MM.1S (cell line): ENCODE results near the gene MBD5.

Experiments used
- DNase-seq: peaks from one replicate; pipeline ENCODE4 v3.0.0-alpha.2; 2015
- H2AFZ ChIP-seq: fragments of 300-600 bp; sonication (generic); 2 replicates; pipeline ENCODE4 v1.6.0; 2016; ENCODE audit warnings: antibody characterized with exemption, low read length
- H3F3A ChIP-seq: fragments of 300-600 bp; sonication (generic); 2 replicates; pipeline ENCODE4 v1.6.1; 2016; ENCODE audit warnings: mild to moderate bottlenecking, antibody characterized with exemption, low read length, moderate library complexity, mixed read lengths; ENCODE audit not compliant: insufficient read depth
- H3K27ac ChIP-seq: fragments of 300-600 bp; sonication (generic); 2 replicates; pipeline ENCODE4 v1.5.1; 2016; ENCODE audit warnings: mild to moderate bottlenecking, low read length
- H3K27me3 ChIP-seq: fragments of 300-600 bp; sonication (generic); replicated peaks from 2 replicates; pipeline ENCODE4 v1.6.0; 2016; ENCODE audit warnings: low read length; ENCODE audit not compliant: insufficient read depth
- H3K36me3 ChIP-seq: fragments of 300-600 bp; sonication (generic); replicated peaks from 2 replicates; pipeline ENCODE4 v1.6.1; 2016; ENCODE audit warnings: mild to moderate bottlenecking, low read length, mixed read lengths; ENCODE audit not compliant: insufficient read depth
- H3K4me1 ChIP-seq: fragments of 300-600 bp; sonication (generic); 2 replicates; pipeline ENCODE4 v1.6.1; 2016; ENCODE audit warnings: low read length, mixed read lengths
- H3K4me2 ChIP-seq: fragments of 300-600 bp; sonication (generic); 2 replicates; pipeline ENCODE4 v1.6.0; 2016; ENCODE audit warnings: low read depth, low read length
- H3K4me3 ChIP-seq: fragments of 300-600 bp; sonication (generic); 2 replicates; pipeline ENCODE4 v1.5.1; 2016; ENCODE audit warnings: low read length, mixed read lengths
- H3K79me2 ChIP-seq: fragments of 300-600 bp; sonication (generic); 2 replicates; pipeline ENCODE4 v1.6.1; 2016; ENCODE audit warnings: mixed run types, low read length, mixed read lengths
- H3K9ac ChIP-seq: fragments of 300-600 bp; sonication (generic); 2 replicates; pipeline ENCODE4 v1.6.1; 2016; ENCODE audit warnings: low read length, mixed read lengths
- H3K9me2 ChIP-seq: fragments of 300-600 bp; sonication (generic); replicated peaks from 2 replicates; pipeline ENCODE4 v1.6.1; 2016; ENCODE audit warnings: mild to moderate bottlenecking, low read length, mixed read lengths; ENCODE audit not compliant: insufficient read depth
- H3K9me3 ChIP-seq: fragments of 300-600 bp; sonication (generic); replicated peaks from 2 replicates; pipeline ENCODE4 v1.6.1; 2016; ENCODE audit warnings: mild to moderate bottlenecking, low read length, mixed read lengths; ENCODE audit not compliant: insufficient read depth
- H4K20me1 ChIP-seq: fragments of 300-600 bp; sonication (generic); 2 replicates; pipeline ENCODE4 v1.6.1; 2016; ENCODE audit warnings: mild to moderate bottlenecking, low read length, moderate library complexity, mixed read lengths; ENCODE audit not compliant: insufficient read depth
- CTCF ChIP-seq: fragments of 300-600 bp; sonication (generic); IDR thresholded peaks from 2 replicates; pipeline ENCODE4 v1.5.1; 2016; ENCODE audit warnings: antibody characterized with exemption, low read length, mixed read lengths
- EZH2 ChIP-seq: fragments of 300-600 bp; sonication (generic); optimal IDR thresholded peaks from 2 replicates; pipeline ENCODE3; 2017; ENCODE audit warnings: low read depth, mild to moderate bottlenecking, antibody characterized with exemption, low read length, mixed read lengths
- EZH2phosphoT487 ChIP-seq: fragments of 300-600 bp; sonication (generic); IDR thresholded peaks from 2 replicates; pipeline ENCODE4 v1.6.1; 2018; ENCODE audit warnings: antibody characterized with exemption, low read length

MBD5 gene

GRCh38 chr2:148259674-148260073 is 238.8 kb downstream of the MBD5 start:
- Histone ChIP-seq H3K9me2 (no peaks in the 10 kb centered on the region), H3K79me2 (no peaks in the 10 kb centered on the region), H3K36me3 (no peaks in the 10 kb centered on the region), H3K9ac (no peak overlapping the region), H3K4me3 (no peak overlapping the region), H2AFZ (no peak overlapping the region), H3K4me1 (no peaks in the 10 kb centered on the region), H3K4me2 (no peak overlapping the region), H4K20me1 (no peaks in the 10 kb centered on the region), H3K27me3 (no peaks in the 10 kb centered on the region), H3F3A (no peaks in the 10 kb centered on the region), H3K27ac (no peak overlapping the region), H3K9me3 (no peaks in the 10 kb centered on the region)
- no peak for DNase-seq
- no peak for TF ChIP-seq CTCF
- no peak for TF ChIP-seq EZH2phosphoT487
- no peak for TF ChIP-seq EZH2

- Histone ChIP-seq H3K4me2 (no peak overlapping the region), H3K36me3 (no peaks in the 10 kb centered on the region), H2AFZ (no peak overlapping the region), H3K4me1 (no peaks in the 10 kb centered on the region), H3F3A (no peaks in the 10 kb centered on the region), H3K4me3 (no peak overlapping the region), H3K9me3 (no peaks in the 10 kb centered on the region), H4K20me1 (no peaks in the 10 kb centered on the region), H3K27me3 (no peaks in the 10 kb centered on the region), H3K79me2 (no peaks in the 10 kb centered on the region), H3K9ac (no peak overlapping the region), H3K27ac (no peak overlapping the region), H3K9me2 (no peaks in the 10 kb centered on the region)
- DNase-seq, result no peak
- TF ChIP-seq EZH2phosphoT487, result no peak
- TF ChIP-seq EZH2, result no peak
- TF ChIP-seq CTCF, result no peak
Observed at GRCh38 chr2:148263890-148264289, 243.0 kb downstream of the MBD5 start.

DNA sequence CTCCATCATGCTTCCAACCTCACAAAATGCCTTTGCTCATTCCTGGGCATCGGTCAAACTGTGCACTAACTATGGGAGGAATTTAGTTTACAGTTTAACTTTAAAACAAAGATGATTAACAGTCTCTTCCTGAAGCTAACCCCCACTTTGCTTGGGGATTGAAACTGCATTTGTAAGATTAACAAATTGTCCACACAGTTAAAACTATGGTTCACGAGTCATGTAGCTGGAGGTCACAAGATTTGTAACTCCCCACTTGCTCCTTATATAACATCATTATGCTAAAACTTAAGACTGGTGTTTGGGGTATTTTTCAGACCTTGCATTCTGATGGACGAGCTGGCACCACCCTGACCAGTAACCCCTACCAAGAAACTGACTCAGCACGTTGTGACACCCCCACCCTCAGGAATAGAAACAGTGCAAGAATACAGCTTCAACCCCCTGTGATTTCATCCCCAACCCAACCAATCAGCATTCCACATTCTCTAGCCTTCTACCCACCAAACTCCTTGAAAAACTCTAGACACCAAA is 252.3 kb downstream of the MBD5 start:
- no peak overlapping the region for H3K4me3 ChIP-seq
- no peak overlapping the region for H3K27ac ChIP-seq
- H3K9ac ChIP-seq, result no peak overlapping the region
- DNase-seq, result no peak
- TF ChIP-seq EZH2, result no peak
- no peak for TF ChIP-seq EZH2phosphoT487
- TF ChIP-seq CTCF, result no peak
- no peaks in the 10 kb centered on the region for H3K79me2 ChIP-seq
- H3K27me3 ChIP-seq, result no peaks in the 10 kb centered on the region
- no peak overlapping the region for H3K4me2 ChIP-seq
- H3K9me2 ChIP-seq, result no peaks in the 10 kb centered on the region
- H2AFZ ChIP-seq, result no peak overlapping the region
- H3K36me3 ChIP-seq, result no peaks in the 10 kb centered on the region
- H4K20me1 ChIP-seq, result no peaks in the 10 kb centered on the region
- H3K4me1 ChIP-seq, result no peaks in the 10 kb centered on the region
- no peaks in the 10 kb centered on the region for H3K9me3 ChIP-seq
- H3F3A ChIP-seq, result no peaks in the 10 kb centered on the region
